NCI-H1417 (cell line): ENCODE measurements around the gene LRRC37A3.
"Not testable (repeated sequence)": the region's sequence is repeated elsewhere in the genome, so short reads cannot be mapped to it uniquely, and the experiment has no call there.

ENCODE experiments used
- DNase-seq, 3 experiments: peaks; one replicate each; lab custom pipeline; 2025; lab: John Stamatoyannopoulos, UW

LRRC37A3 gene

GRCh38 chr17:64926430-64926829 lies 7.2 kb upstream of the LRRC37A3 start:
- peak in 1 of 3 experiments; percentile 4 for DNase-seq

GRCh38 chr17:64925244-64925643 lies 6.0 kb upstream of the LRRC37A3 start:
- not testable (repeated sequence) for DNase-seq

DNA sequence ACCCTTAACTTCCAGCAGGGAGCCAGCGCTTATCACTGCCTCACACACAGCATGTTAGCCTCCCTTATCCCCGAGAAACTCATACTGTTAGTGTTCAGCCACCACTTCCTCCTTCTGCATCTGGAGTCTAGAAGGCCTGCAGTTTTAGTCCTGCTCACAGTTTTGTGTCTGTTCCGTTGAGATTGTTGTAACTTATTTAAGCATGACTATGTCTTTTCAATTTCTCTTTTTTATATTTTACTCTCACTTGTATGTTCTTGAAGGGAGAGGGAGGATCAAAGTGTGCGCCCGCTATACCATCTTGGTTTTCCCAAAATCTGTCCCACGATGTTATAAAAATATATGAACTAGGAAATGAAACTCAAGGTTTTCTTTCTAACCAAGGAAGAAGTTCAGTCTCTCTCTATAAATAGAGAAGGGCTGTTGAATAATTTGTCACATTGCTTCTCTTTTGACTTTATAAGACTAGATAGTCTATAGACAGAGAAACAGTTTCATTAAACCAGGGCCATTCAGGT lies 3.8 kb upstream of the LRRC37A3 start:
- DNase-seq: not testable (repeated sequence)

- DNase-seq: no peak
Observed at GRCh38 chr17:64920419-64921172, 1.3 kb upstream of the LRRC37A3 start.

- DNase-seq: peak in 1 of 3 experiments; percentile 56
Observed at GRCh38 chr17:64920026-64920418, 744 bp upstream of the LRRC37A3 start.

- DNase-seq: peak; percentile 24 to 67 (median 63)
Observed at GRCh38 chr17:64918842-64919288, 413 bp downstream of the LRRC37A3 start.

- DNase-seq: not testable (repeated sequence)
Observed at GRCh38 chr17:64917540-64917939, 1.7 kb downstream of the LRRC37A3 start.

GRCh38 chr17:64915244-64915643 lies 4.0 kb downstream of the LRRC37A3 start:
- not testable (repeated sequence) for DNase-seq

GRCh38 chr17:64910191-64910514 lies 9.1 kb downstream of the LRRC37A3 start:
- DNase-seq: not testable (repeated sequence)

- not testable (repeated sequence) for DNase-seq
Observed at GRCh38 chr17:64909511-64910190, 9.6 kb downstream of the LRRC37A3 start.

GRCh38 chr17:64904069-64904468 lies 15.2 kb downstream of the LRRC37A3 start:
- DNase-seq: not testable (repeated sequence)

- DNase-seq: not testable (repeated sequence)
Observed at GRCh38 chr17:64897136-64897535, 22.1 kb downstream of the LRRC37A3 start.

DNA sequence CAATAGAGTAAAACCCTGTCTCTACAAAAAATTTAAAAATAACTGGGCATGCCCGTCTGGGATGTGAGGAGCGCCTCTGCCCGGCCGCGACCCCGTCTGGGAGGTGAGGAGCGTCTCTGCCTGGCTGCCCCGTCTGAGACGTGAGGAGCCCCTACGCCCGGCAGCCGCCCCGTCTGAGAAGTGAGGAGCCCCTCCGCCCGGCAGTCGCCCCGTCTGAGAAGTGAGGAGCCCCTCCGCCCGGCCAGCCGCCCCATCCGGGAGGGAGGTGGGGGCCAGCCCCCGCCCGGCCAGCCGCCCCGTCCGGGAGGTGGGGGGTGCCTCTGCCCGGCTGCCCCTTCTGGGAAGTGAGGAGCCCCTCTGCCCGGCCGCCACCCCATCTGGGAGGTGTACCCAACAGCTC lies 45.1 kb downstream of the LRRC37A3 start:
- DNase-seq: not testable (repeated sequence)

GRCh38 chr17:64847504-64848466 lies 71.5 kb downstream of the LRRC37A3 start:
- DNase-seq: peak; percentile 9 to 39 (median 25)

DNA sequence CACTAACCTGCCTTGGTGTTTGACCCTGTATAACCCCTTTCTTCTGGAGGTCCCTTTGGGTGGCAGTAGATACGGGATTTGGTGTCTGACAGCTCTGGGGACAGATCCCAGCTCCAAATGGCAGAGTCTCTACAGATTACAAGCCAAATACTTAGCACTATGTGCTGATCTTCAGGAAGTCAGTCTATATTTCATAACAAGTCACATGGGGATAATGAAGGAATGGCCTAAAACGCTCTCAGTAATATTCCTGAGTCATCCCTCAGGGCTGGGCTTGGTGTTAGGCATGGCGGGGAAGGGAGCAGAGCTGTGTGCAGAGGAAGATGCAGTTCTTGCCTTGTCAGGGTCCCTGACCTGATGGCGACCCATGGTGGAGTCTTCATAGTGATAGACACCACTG lies 72.4 kb downstream of the LRRC37A3 start:
- DNase-seq: not testable (repeated sequence)

GRCh38 chr17:64843918-64844317 lies 75.4 kb downstream of the LRRC37A3 start:
- DNase-seq: not testable (repeated sequence)

DNA sequence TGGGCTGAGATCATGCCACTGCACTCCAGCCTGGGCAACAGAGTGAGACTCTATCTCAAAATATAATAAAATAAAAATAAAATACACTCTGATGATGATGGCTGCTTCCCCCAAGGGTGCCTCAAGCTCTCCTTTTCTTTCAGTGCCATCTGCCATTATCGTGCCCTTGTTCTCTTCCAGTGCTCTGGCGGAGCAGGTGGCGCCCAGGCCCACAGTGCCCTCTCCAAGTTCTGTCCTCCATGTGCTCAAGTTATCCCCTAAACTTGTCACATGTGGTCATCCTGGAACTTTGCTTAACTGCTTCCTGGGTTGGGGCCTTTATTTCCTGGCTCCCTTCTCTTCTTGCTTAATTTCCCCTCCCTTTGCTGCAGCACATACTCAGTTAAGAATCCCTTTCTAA lies 76.4 kb downstream of the LRRC37A3 start:
- not testable (repeated sequence) for DNase-seq

DNA sequence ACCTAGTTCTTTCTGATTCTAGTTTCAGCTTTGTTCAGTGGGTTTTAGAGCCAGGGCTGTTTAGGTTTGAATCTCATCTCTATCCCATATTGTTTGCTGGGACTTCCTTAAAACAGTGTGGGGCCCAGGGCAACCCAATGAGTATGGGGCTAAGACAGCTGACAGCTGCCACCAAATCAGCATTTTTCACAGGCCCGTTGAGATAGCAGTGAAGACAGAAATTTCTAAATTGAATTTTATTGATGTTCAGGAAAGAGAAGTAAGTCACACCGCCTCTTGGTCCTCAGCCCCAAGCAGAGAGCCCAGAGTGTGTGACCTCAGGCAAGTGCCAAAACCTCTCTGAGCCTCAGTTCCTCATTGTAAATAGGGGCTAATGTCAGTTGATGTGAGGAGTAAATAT lies 78.3 kb downstream of the LRRC37A3 start:
- not testable (repeated sequence) for DNase-seq

DNA sequence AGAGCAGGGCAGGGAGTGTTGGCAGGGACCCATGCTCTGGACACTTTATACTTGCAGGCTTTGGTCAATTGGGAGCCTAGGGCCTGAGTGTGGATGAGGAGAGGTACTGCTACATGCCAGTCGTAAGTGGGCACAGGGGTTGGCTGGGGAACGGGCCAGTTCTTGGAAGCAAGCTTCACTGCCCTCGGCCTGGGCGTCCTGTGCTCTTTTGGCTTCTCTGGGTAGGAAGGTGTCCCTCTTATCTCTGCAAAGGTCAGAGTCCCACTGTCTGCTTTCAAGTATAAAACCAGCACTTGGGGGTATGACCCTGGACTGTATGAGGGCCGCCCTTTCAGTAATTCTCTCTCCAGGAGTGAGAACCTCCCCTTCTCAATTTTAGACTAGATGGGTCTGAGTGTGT lies 80.8 kb downstream of the LRRC37A3 start:
- not testable (repeated sequence) for DNase-seq

DNA sequence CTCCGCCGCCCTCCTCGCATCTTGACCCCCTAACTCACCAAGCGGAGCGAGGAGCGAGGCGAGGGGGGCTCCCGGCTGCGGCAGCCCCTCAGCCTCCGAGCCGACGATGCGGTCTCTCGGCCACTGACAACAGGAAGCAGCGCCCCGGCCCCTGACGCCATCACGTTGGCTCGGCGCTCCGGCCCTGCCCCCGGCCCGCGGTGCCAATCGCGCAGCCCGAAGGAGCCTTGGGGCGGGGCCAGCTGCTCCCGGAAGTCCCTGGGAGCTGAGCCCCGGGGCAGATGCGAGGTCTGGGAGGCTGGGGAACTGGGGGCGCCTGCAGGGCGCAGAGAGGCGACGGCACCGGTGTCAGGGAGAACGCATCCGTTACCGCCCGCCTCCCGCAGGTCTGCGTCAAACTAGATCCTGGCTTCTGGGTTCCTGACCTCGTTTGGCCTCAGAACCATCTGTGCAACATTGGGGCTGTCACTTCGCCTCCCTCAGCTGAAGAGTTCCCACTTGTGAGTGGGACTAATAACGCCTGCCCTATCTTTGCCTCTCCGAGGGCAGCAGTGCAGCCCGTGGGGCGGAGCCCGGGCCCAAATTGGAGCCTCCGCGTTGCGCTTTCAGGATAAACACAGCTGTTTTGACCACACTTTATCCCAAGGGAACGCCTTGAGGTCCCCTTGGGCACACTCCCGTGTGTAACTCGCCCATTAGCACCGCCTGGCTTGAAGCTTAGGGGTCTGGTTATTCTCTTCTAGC lies 82.1 kb downstream of the LRRC37A3 start:
- DNase-seq: peak; percentile 54 to 77 (median 76)

DNA sequence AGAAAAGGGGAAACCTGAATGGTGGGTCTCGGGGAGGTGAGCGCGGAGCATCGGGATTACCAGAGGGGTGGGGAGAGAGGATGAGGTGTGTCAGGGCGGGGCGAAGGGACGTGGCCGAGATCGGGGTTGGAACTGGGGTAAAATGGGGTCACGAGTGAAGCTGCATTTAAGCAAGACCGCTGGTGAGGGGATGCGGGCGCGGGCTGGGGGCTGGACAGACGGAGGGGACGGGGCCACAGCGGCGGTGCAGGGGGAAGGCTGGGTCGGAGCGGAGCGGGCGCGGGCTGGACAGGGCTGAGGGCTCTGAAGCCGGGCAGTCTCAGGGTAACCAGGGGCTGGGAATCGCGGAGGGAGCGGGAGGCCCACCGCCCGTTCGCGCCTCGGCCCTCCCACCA lies 82.7 kb downstream of the LRRC37A3 start:
- DNase-seq: peak in 1 of 3 experiments; percentile 40
